A549 (cell line): ENCODE measurements around the gene TEN1. TPM values are rescaled to one million over a fixed set of nuclear protein-coding genes. Genes with fewer than 3 reads are reported as not detected.

Experiments
- ATAC-seq, 2 experiments: fragments of 200-7000 bp in 1 of 2; fragments of >200 bp in 1 of 2; cut with Nextera tagmentation in 1 of 2; cut with Tn5 transposase in 1 of 2; 3 replicates each; pipeline versions ENCODE4 v1.8.0 to v1.9.1; 2018 to 2020; ENCODE audit warnings: mild to moderate bottlenecking in 1 of 2, moderate library complexity in 1 of 2
- CTCF ChIA-PET: fragments of 300-600 bp; sonication (Branson Sonifier 250); formaldehyde crosslinking; extraction: SDS; loops from one replicate; lab custom pipeline; 2021; ENCODE audit warnings: antibody characterized with exemption, inconsistent platforms; lab: Yijun Ruan, JAX
- POLR2A ChIA-PET: fragments of 350-600 bp; formaldehyde crosslinking; extraction: SDS; loops from one replicate; lab custom pipeline; 2021; ENCODE audit warnings: antibody characterized with exemption, inconsistent platforms; lab: Yijun Ruan, JAX
- DNase-seq, 2 experiments: peaks; one replicate each; pipeline versions ENCODE4 v3.0.0 to v3.0.0-alpha.2; 2011 to 2016; ENCODE audit warnings: low read depth in 1 of 2, low spot score in 1 of 2
- FAIRE-seq: peaks from 2 replicates; lab custom pipeline; 2011; peaks lifted over from hg19 to GRCh38; lab: Jason Lieb, UNC
- H3K27ac ChIP-seq, 2 experiments: fragments of >200 bp; sonication (Bioruptor Twin); formaldehyde crosslinking; 3 replicates each; pipeline ENCODE4 v1.5.1; 2016 to 2017
- H3K4me1 ChIP-seq: fragments of >200 bp; sonication (Bioruptor Twin); formaldehyde crosslinking; 3 replicates; pipeline ENCODE4 v1.6.1; 2016
- H3K4me2 ChIP-seq: fragments of >200 bp; sonication (Bioruptor Twin); formaldehyde crosslinking; 3 replicates; pipeline ENCODE4 v1.6.1; 2016
- H3K4me3 ChIP-seq: fragments of >200 bp; sonication (Bioruptor Twin); formaldehyde crosslinking; 3 replicates; pipeline ENCODE4 v1.5.1; 2016
- H3K9me3 ChIP-seq: fragments of >200 bp; sonication (Bioruptor Twin); formaldehyde crosslinking; 3 replicates; pipeline ENCODE4 v1.6.1; 2016
- CTCF ChIP-seq: fragments of >200 bp; sonication (Bioruptor Twin); formaldehyde crosslinking; IDR thresholded peaks from 3 replicates; pipeline ENCODE4 v1.5.1; 2016
- FOSL2 ChIP-seq, 2 experiments: fragments of 450-650 bp in 1 of 2; fragments of >200 bp in 1 of 2; sonication (Bioruptor Twin) in 1 of 2; formaldehyde crosslinking; IDR thresholded peaks; 2 replicates each; pipeline versions ENCODE4 v1.5.0 to v1.6.1; 2016 to 2020; ENCODE audit warnings: mild to moderate bottlenecking in 1 of 2, moderate library complexity in 1 of 2
- FOXS1 ChIP-seq: fragments of 250-450 bp; sonication (Bioruptor Pico); IDR thresholded peaks from 2 replicates; pipeline ENCODE4 v1.5.0; 2020; ENCODE audit warnings: mild to moderate bottlenecking, moderate library complexity
- HOXA7 ChIP-seq: fragments of 250-450 bp; sonication (Bioruptor Pico); IDR thresholded peaks from 2 replicates; pipeline ENCODE4 v1.5.0; 2020; ENCODE audit warnings: mild to moderate bottlenecking, moderate library complexity
- HOXB13 ChIP-seq: fragments of 250-450 bp; sonication (Bioruptor Pico); IDR thresholded peaks from 2 replicates; pipeline ENCODE4 v1.5.0; 2020; ENCODE audit warnings: low read depth, mild to moderate bottlenecking, moderate library complexity
- HOXB5 ChIP-seq: fragments of 250-450 bp; sonication (Bioruptor Pico); IDR thresholded peaks from 2 replicates; pipeline ENCODE4 v1.5.0; 2020; ENCODE audit warnings: mild to moderate bottlenecking, moderate library complexity
- JUN ChIP-seq, 2 experiments: fragments of >200 bp; sonication (Bioruptor Twin); formaldehyde crosslinking; IDR thresholded peaks; 2 replicates in 1 of 2; 3 replicates in 1 of 2; pipeline ENCODE4 v1.6.1; 2016 to 2017
- JUNB ChIP-seq: fragments of >200 bp; sonication (Bioruptor Twin); formaldehyde crosslinking; IDR thresholded peaks from 2 replicates; pipeline ENCODE4 v1.6.1; 2016
- NFE2L2 ChIP-seq: fragments of 150-350 bp; conservative IDR thresholded peaks from 2 replicates; pipeline ENCODE4 v1.6.1; 2014; ENCODE audit warnings: low read length
- POLR2A ChIP-seq: IDR thresholded peaks from 2 replicates; pipeline ENCODE4 v1.6.1; 2012; ENCODE audit warnings: mild to moderate bottlenecking, low read length
- ZSCAN20 ChIP-seq: fragments of 250-450 bp; sonication (Bioruptor Pico); IDR thresholded peaks from 2 replicates; pipeline ENCODE4 v1.8.0; 2022; ENCODE audit warnings: mild to moderate bottlenecking, moderate library complexity
- WGBS: methylation state at CpG from one replicate; pipeline ENCODE4 v1.1.6; 2017; ENCODE audit errors: missing lambda C conversion rate; 5-methylcytosine and 5-hydroxymethylcytosine counted together
- polyA plus RNA-seq, 4 experiments: library from polyadenylated mRNA; depleted of rRNA in 3 of 4; stranded (reverse); fragments of >200 nt; fragmentation: RNase III in 1 of 4; extraction: RNeasy Plus Mini Kit Qiagen cat#74134 plus additional on column Dnase treatment in 1 of 4; gene quantifications; 2 replicates in 3 of 4; 3 replicates in 1 of 4; pipeline ENCODE4 v1.2.3, GENCODE V29; 2011 to 2017
- TF ChIP-seq, protein P1 (sequence below): fragments of >200 bp; sonication (Bioruptor Twin); formaldehyde crosslinking; IDR thresholded peaks from 3 replicates; pipeline ENCODE4 v1.6.1; 2016
- TF ChIP-seq, protein P2 (sequence below): fragments of >200 bp; sonication (Bioruptor Twin); formaldehyde crosslinking; IDR thresholded peaks from 2 replicates; pipeline ENCODE4 v1.6.1; 2016

Gene TEN1
- polyA plus RNA-seq, 2 of the 4 experiments (the other 2 are of a cell fraction): 11.8 to 15.7 TPM

GRCh38 chr17:76033139-76033538 lies 54.1 kb downstream of the TEN1 start:
- FAIRE-seq: no peak

DNA sequence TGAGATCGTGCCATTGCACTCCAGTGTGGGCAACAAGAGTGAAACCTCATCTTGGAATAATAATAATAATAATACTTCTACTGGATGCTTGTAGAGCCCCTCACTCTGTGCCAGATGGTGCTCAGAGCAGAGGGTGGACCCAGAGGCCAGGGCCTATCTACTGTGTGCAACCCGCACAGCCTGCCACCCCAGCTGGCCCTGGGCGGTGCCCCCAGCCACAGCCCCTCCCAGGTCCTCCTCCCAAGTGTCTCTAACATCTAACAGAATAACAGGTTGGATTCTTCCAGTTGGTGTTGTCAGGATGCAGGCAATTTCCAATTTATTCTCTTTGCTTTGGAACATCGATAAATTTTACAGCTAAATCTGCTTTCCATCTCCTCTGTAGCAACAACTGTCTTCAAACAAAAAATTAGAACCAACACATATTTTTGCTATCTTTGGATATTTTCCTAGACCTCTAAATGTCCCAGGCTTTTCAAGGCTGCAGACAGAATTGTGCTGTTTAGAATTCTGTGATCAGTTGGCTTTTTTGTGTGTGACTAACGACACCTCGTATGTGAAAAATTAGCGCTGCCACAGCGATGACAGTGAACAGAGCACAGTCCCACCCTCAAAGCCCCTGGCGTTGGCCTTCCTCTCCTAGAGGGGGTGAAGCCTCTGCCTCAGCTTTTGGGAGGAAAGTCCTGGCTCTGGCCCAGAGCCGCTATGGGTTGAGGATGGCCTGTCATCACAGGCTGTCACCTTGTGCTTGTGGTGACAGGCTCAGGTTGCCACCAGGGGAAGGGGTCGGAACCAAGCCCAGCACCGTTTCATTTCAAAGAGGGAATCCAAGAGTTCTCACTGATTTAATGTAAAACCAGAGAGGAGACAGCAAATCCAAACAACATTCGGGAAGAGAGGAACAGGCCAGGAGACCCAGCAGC lies 55.6 kb downstream of the TEN1 start:
- peak; percentile 81 for FAIRE-seq
- CTCF ChIA-PET: interaction anchor here (1.0 to 23.8 kb wide), 6 partner anchors 11 to 363 kb away, joined by 3 to 357 read pairs (median 4); no protein-coding TSS in a partner anchor
- no peak for TF ChIP-seq HOXA7 (CRISPR knock-in tag)
- TF ChIP-seq HOXB5: no peak
- TF ChIP-seq, protein P1, sequence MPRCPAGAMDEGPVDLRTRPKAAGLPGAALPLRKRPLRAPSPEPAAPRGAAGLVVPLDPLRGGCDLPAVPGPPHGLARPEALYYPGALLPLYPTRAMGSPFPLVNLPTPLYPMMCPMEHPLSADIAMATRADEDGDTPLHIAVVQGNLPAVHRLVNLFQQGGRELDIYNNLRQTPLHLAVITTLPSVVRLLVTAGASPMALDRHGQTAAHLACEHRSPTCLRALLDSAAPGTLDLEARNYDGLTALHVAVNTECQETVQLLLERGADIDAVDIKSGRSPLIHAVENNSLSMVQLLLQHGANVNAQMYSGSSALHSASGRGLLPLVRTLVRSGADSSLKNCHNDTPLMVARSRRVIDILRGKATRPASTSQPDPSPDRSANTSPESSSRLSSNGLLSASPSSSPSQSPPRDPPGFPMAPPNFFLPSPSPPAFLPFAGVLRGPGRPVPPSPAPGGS: no peak
- TF ChIP-seq ZSCAN20 (CRISPR knock-in tag): no peak
- no peak for TF ChIP-seq FOSL2 (IDR thresholded peaks at IDR 0.05)
- no peak for TF ChIP-seq FOSL2 (CRISPR knock-in tag; IDR thresholded peaks at IDR 0.05)
- no peak for TF ChIP-seq JUNB
- TF ChIP-seq FOXS1 (CRISPR knock-in tag): no peak
- TF ChIP-seq, protein P2, sequence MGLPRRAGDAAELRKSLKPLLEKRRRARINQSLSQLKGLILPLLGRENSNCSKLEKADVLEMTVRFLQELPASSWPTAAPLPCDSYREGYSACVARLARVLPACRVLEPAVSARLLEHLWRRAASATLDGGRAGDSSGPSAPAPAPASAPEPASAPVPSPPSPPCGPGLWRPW: no peak
- no peak for TF ChIP-seq HOXB13
- no peak for TF ChIP-seq JUN (IDR thresholded peaks at IDR 0.05)

More at GRCh38 chr17:76033139-76033538, 54.1 kb downstream of the TEN1 start:
- H3K4me3 ChIP-seq: no peak overlapping the region
- 88% methylated on average over 6 of the region's 6 CpGs for WGBS
- DNase-seq (no peak), ATAC-seq (no peak)
- CTCF ChIA-PET: interaction anchor here (0.6 to 23.8 kb wide), 9 partner anchors 8 to 373 kb away, joined by 3 to 357 read pairs (median 5); partner anchors contain the start of gene GALR2
- peaks cover 13% of the 10 kb centered on the region for H3K4me1 ChIP-seq
- TF ChIP-seq CTCF: no peak
- POLR2A ChIA-PET: interaction anchor here (1.9 kb wide), 1 partner anchor 39 kb away, joined by 4 read pairs; the partner anchor contains the start of gene SRP68
- no peaks in the 10 kb centered on the region for H3K9me3 ChIP-seq
- H3K27ac ChIP-seq: no peak overlapping the region
- no peak overlapping the region for H3K4me2 ChIP-seq

GRCh38 chr17:76036497-76037261 lies 57.6 kb downstream of the TEN1 start:
- no peaks in the 10 kb centered on the region for H3K9me3 ChIP-seq
- FAIRE-seq (no peak), DNase-seq (no peak), ATAC-seq (no peak)
- H3K27ac ChIP-seq: no peak overlapping the region
- H3K4me3 ChIP-seq: no peak overlapping the region
- peak; percentile 8; the same call in 1 of the 2 replicates for TF ChIP-seq POLR2A
- no peak for TF ChIP-seq NFE2L2
- no peaks in the 10 kb centered on the region for H3K4me1 ChIP-seq
- ChIA-PET CTCF (interaction anchor here (0.9 to 23.8 kb wide), 6 partner anchors 24 to 361 kb away, joined by 3 to 357 read pairs (median 4); partner anchors contain the start of gene GALR2), POLR2A (interaction anchor here (1.4 kb wide), 1 partner anchor 36 kb away, joined by 3 read pairs; the partner anchor contains the start of gene SRP68)
- H3K4me2 ChIP-seq: no peak overlapping the region
- 88% methylated on average over 22 of the region's 22 CpGs for WGBS

More for the DNA sequence above, 55.6 kb downstream of the TEN1 start:
- Histone ChIP-seq H3K9me3 (no peaks in the 10 kb centered on the region), H3K27ac (no peak overlapping the region), H3K4me1 (peaks cover 1% of the 10 kb centered on the region), H3K4me2 (no peak overlapping the region), H3K4me3 (no peak overlapping the region)
- POLR2A ChIA-PET: interaction anchor here (1.9 kb wide), 1 partner anchor 38 kb away, joined by 4 read pairs; the partner anchor contains the start of gene SRP68
- no peak for ATAC-seq
- no peak for DNase-seq
- WGBS: 90% methylated on average over 13 of the region's 13 CpGs
